Gastrocnemius medialis (tissue), 4 donors: ENCODE measurements around the gene ENO4. TPM values are rescaled to one million over a fixed set of nuclear protein-coding genes. Genes with fewer than 3 reads are reported as not detected.

ENCODE experiments used
- ATAC-seq, 2 donors: fragments of 150-250 bp; one replicate each; pipeline ENCODE4 v1.9.1; 2016
- DNase-seq, 2 donors: peaks; one replicate each; pipeline ENCODE4 v3.0.0-alpha.2; 2019
- H3K27ac ChIP-seq, 4 donors: fragments of 200-600 bp; sonication (generic); 1 replicate in 1 of 4; 2 replicates in 3 of 4; pipeline ENCODE4 v1.5.1; 2016 to 2018; ENCODE audit warnings: mild to moderate bottlenecking in 2 of 4, moderate library complexity in 1 of 4
- H3K27me3 ChIP-seq, 3 donors: fragments of 200-600 bp; sonication (generic) in 2 of 3; 1 replicate in 1 of 3; 2 replicates in 2 of 3; pipeline versions ENCODE4 v1.5.1 to v1.6.0; 2016 to 2019; ENCODE audit warnings: mild to moderate bottlenecking in 1 of 3, moderate library complexity in 1 of 3
- H3K36me3 ChIP-seq, 2 donors: fragments of 200-600 bp; sonication (generic) in 1 of 2; one replicate each; pipeline ENCODE4 v1.5.1; 2017 to 2018
- H3K4me1 ChIP-seq, 2 donors: fragments of 200-600 bp; sonication (generic) in 1 of 2; one replicate each; pipeline ENCODE4 v1.5.1; 2016 to 2017; ENCODE audit warnings: mild to moderate bottlenecking in 2 of 2
- H3K4me3 ChIP-seq, 4 donors: fragments of 200-600 bp; sonication (generic) in 3 of 4; 1 replicate in 1 of 4; 2 replicates in 3 of 4; pipeline ENCODE4 v1.5.1; 2016 to 2019; ENCODE audit warnings: mild to moderate bottlenecking in 2 of 4
- H3K9me3 ChIP-seq, 3 donors: fragments of 200-600 bp; sonication (generic) in 2 of 3; 1 replicate in 1 of 3; 2 replicates in 2 of 3; pipeline ENCODE4 v1.5.1; 2016 to 2019
- CTCF ChIP-seq, 5 experiments: fragments of 450-650 bp in 3 of 5; fragments of 200-600 bp in 2 of 5; sonication (generic) in 2 of 5; IDR thresholded peaks in 4 of 5; conservative IDR thresholded peaks in 1 of 5; 1 replicate in 4 of 5; 2 replicates in 1 of 5; pipeline ENCODE4 v1.5.1; 2016 to 2019; ENCODE audit warnings: antibody characterized with exemption in 5 of 5, mild to moderate bottlenecking in 3 of 5, moderate library complexity in 3 of 5
- POLR2A ChIP-seq, 2 donors: fragments of 450-650 bp; IDR thresholded peaks; one replicate each; pipeline ENCODE4 v1.6.1; 2017; ENCODE audit warnings: antibody characterized with exemption in 2 of 2, mild to moderate bottlenecking in 2 of 2, moderate library complexity in 2 of 2
- in situ Hi-C, 4 donors: fragments of 200-750 bp; cut with MboI; loops; one replicate each; pipeline versions ENCODE4 v1.15.0 to v1.8.0; 2017; ENCODE audit warnings: low sequenced_read_pairs in 4 of 4
- intact Hi-C: fragments of 100-400 bp; cut with DNase I; formaldehyde crosslinking; loops from one replicate; pipeline ENCODE4 v1.15.1; 2023; ENCODE audit warnings: low total_unique reads
- total RNA-seq, 4 donors: library from RNA; depleted of rRNA; stranded (reverse); fragments of >200 nt; gene quantifications; one replicate each; pipeline versions ENCODE4 v1.1.0 to v1.2.3, GENCODE V29; 2016

ENO4 gene
- total RNA-seq, 4 donors from 2014 or later: not detected

GRCh38 chr10:116912162-116912561 lies 62.9 kb downstream of the ENO4 start:
- Histone ChIP-seq H3K4me1 (no peaks in the 10 kb centered on the region), H3K36me3 (no peaks in the 10 kb centered on the region), H3K27me3 (no peaks in the 10 kb centered on the region), H3K4me3 (no peak overlapping the region), H3K9me3 (no peaks in the 10 kb centered on the region), H3K27ac (no peak overlapping the region)
- intact Hi-C loops: no loop called here
- DNase-seq (no peak), ATAC-seq (no peak)
- in situ Hi-C loops: no loop called here
- TF ChIP-seq POLR2A (IDR thresholded peaks at IDR 0.05): no peak
- TF ChIP-seq CTCF (IDR thresholded peaks at IDR 0.05 in 4 of 5, conservative IDR thresholded peaks at IDR 0.05 in 1 of 5): no peak

- in situ Hi-C loops (no loop called here), intact Hi-C loops (no loop called here)
- ATAC-seq (no peak), DNase-seq (no peak)
- no peaks in the 10 kb centered on the region for H3K9me3 ChIP-seq
- TF ChIP-seq POLR2A (IDR thresholded peaks at IDR 0.05): no peak
- no peak for TF ChIP-seq CTCF (IDR thresholded peaks at IDR 0.05 in 4 of 5, conservative IDR thresholded peaks at IDR 0.05 in 1 of 5)
- no peak overlapping the region for H3K4me3 ChIP-seq
- H3K27ac ChIP-seq: no peak overlapping the region
- H3K36me3 ChIP-seq: no peaks in the 10 kb centered on the region
- no peaks in the 10 kb centered on the region for H3K4me1 ChIP-seq
- no peaks in the 10 kb centered on the region for H3K27me3 ChIP-seq
Observed at GRCh38 chr10:116913695-116914094, 64.4 kb downstream of the ENO4 start.

- ATAC-seq (no peak), DNase-seq (no peak)
- Histone ChIP-seq H3K27me3 (no peaks in the 10 kb centered on the region), H3K4me1 (no peaks in the 10 kb centered on the region), H3K4me3 (no peak overlapping the region), H3K27ac (no peak overlapping the region), H3K36me3 (no peaks in the 10 kb centered on the region), H3K9me3 (no peaks in the 10 kb centered on the region)
- no peak for TF ChIP-seq POLR2A (IDR thresholded peaks at IDR 0.05)
- no peak for TF ChIP-seq CTCF (IDR thresholded peaks at IDR 0.05 in 4 of 5, conservative IDR thresholded peaks at IDR 0.05 in 1 of 5)
- in situ Hi-C loops (no loop called here), intact Hi-C loops (no loop called here)
Observed at GRCh38 chr10:116915340-116915739, 66.0 kb downstream of the ENO4 start.

GRCh38 chr10:116917481-116917880 lies 68.2 kb downstream of the ENO4 start:
- intact Hi-C loops: no loop called here
- no peaks in the 10 kb centered on the region for H3K27me3 ChIP-seq
- DNase-seq (no peak), ATAC-seq (no peak)
- in situ Hi-C loops: no loop called here
- no peak overlapping the region for H3K27ac ChIP-seq
- no peaks in the 10 kb centered on the region for H3K36me3 ChIP-seq
- no peak for TF ChIP-seq CTCF (IDR thresholded peaks at IDR 0.05 in 4 of 5, conservative IDR thresholded peaks at IDR 0.05 in 1 of 5)
- H3K9me3 ChIP-seq: no peaks in the 10 kb centered on the region
- no peak overlapping the region for H3K4me3 ChIP-seq
- no peaks in the 10 kb centered on the region for H3K4me1 ChIP-seq

- Histone ChIP-seq H3K4me1 (no peaks in the 10 kb centered on the region), H3K9me3 (no peaks in the 10 kb centered on the region), H3K4me3 (no peak overlapping the region), H3K27me3 (no peaks in the 10 kb centered on the region), H3K27ac (no peak overlapping the region), H3K36me3 (no peaks in the 10 kb centered on the region)
- ATAC-seq: no peak
- intact Hi-C loops (no loop called here), in situ Hi-C loops (no loop called here)
- no peak for TF ChIP-seq CTCF (IDR thresholded peaks at IDR 0.05 in 4 of 5, conservative IDR thresholded peaks at IDR 0.05 in 1 of 5)
- DNase-seq: no peak
Observed at GRCh38 chr10:116918583-116918982, 69.3 kb downstream of the ENO4 start.
